CD4-positive, alpha-beta T cell (primary cell): ENCODE data around the gene XRCC3. TPM values are rescaled to one million over a fixed set of nuclear protein-coding genes. Genes with fewer than 3 reads are reported as not detected.

Experiments
- ATAC-seq: fragments of 200-7000 bp; cut with Tn5 transposase; one replicate; pipeline ENCODE4 v1.10.0; 2022; ENCODE audit warnings: mild to moderate bottlenecking; ENCODE audit not compliant: poor library complexity
- CTCF ChIA-PET: fragments of 350-600 bp; sonication (Branson Sonifier 250); formaldehyde crosslinking; loops from one replicate; lab custom pipeline; 2021; ENCODE audit warnings: antibody characterized with exemption, inconsistent platforms; lab: Charles Lee
- POLR2A ChIA-PET: fragments of 350-600 bp; sonication (Branson Sonifier 250); formaldehyde crosslinking; loops from one replicate; lab custom pipeline; 2021; ENCODE audit warnings: antibody characterized with exemption, inconsistent platforms; lab: Charles Lee
- DNase-seq, 14 experiments: peaks; one replicate each; pipeline ENCODE4 v3.0.0-alpha.2; 2013 to 2020; ENCODE audit warnings: mixed read lengths in 2 of 14
- H3K27ac ChIP-seq, 2 donors: one replicate each; pipeline versions ENCODE4 v1.5.1 to v1.7.0; 2013; ENCODE audit warnings: low read length in 2 of 2, low read depth in 1 of 2, mild to moderate bottlenecking in 1 of 2
- H3K27me3 ChIP-seq, 2 experiments: 1 replicate in 1 of 2; 2 replicates in 1 of 2; pipeline versions ENCODE4 v1.6.1 to v1.7.0; 2013; ENCODE audit warnings: low read length in 2 of 2, control low read depth in 1 of 2, mild to moderate bottlenecking in 1 of 2, moderate library complexity in 1 of 2; ENCODE audit not compliant: insufficient read depth in 2 of 2, control insufficient read depth in 1 of 2
- H3K36me3 ChIP-seq: one replicate; pipeline ENCODE4 v1.6.1; 2013; ENCODE audit warnings: low read length, control low read depth; ENCODE audit not compliant: insufficient read depth
- H3K4me1 ChIP-seq: one replicate; pipeline ENCODE4 v1.6.1; 2013; ENCODE audit warnings: low read length, control low read depth; ENCODE audit not compliant: insufficient read depth
- H3K4me3 ChIP-seq: one replicate; pipeline ENCODE4 v1.5.1; 2013; ENCODE audit warnings: mild to moderate bottlenecking, low read length, moderate library complexity
- H3K9me3 ChIP-seq, 2 experiments: 1 replicate in 1 of 2; 2 replicates in 1 of 2; pipeline versions ENCODE4 v1.6.1 to v1.7.0; 2013; ENCODE audit warnings: low read length in 2 of 2, mild to moderate bottlenecking in 2 of 2, control low read depth in 1 of 2, moderate library complexity in 1 of 2; ENCODE audit not compliant: control insufficient read depth in 1 of 2, insufficient read depth in 1 of 2
- H3K27ac Mint-ChIP-seq: one replicate; pipeline ENCODE4 v1.8.0; 2020; ENCODE audit warnings: mixed read lengths
- H3K27me3 Mint-ChIP-seq: one replicate; pipeline ENCODE4 v1.8.0; 2021; ENCODE audit warnings: mixed read lengths
- H3K36me3 Mint-ChIP-seq: one replicate; pipeline ENCODE4 v1.8.0; 2021; ENCODE audit warnings: low read depth, mixed read lengths
- H3K4me1 Mint-ChIP-seq: one replicate; pipeline ENCODE4 v1.8.0; 2021; ENCODE audit warnings: low read depth, mixed read lengths
- H3K4me3 Mint-ChIP-seq: one replicate; pipeline ENCODE4 v1.8.0; 2020; ENCODE audit warnings: mild to moderate bottlenecking, mixed read lengths
- H3K9me3 Mint-ChIP-seq: one replicate; pipeline ENCODE4 v1.8.0; 2020; ENCODE audit warnings: mixed read lengths
- CTCF ChIP-seq: fragments of 200-600 bp; IDR thresholded peaks from one replicate; pipeline ENCODE4 v1.8.0; 2022; ENCODE audit warnings: antibody characterized with exemption, mild to moderate bottlenecking
- intact Hi-C, 2 experiments: fragments of 100-400 bp; cut with DNase I in 1 of 2; cut with micrococcal nuclease in 1 of 2; formaldehyde crosslinking; loops; one replicate each; pipeline versions ENCODE4 v1.15.1 to v1.9.0; 2023 to 2025; cut with DNase I, micrococcal nuclease
- total RNA-seq, 174 experiments: library from RNA in 2 of 174; stranded (reverse) in 2 of 174; gene quantifications; one replicate each; pipeline ENCODE4 v1.2.3 and lab custom pipeline; 2021 to 2026

The XRCC3 gene
- total RNA-seq, 2 experiments from 2014 or later = 4.6 to 4.8 TPM

DNA sequence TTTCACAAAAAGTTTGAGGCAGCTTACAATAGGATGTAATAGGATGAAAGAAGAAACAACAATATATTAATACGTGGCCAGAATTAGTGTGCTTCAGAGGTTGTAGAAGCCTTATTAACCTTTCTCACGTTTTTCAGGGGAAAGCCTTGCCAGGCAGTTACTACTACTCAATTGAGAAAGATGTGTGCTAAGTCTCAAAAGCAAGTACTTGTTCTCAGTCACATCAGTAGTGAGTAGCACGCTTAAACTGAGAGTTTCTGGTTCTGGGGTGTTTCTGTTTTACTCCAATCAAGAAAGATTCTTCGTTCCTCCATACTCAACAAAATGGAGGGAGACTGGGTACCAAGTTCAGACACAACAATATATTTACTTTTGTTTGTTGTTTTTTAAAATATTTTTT is 47.6 kb downstream of the XRCC3 start:
- ChIA-PET CTCF (no interaction called here), POLR2A (interaction anchor here (0.6 kb wide), 1 partner anchor 53 kb away, joined by 3 read pairs; no protein-coding TSS in a partner anchor)
- no peak overlapping the region for H3K27ac ChIP-seq
- H3K36me3 ChIP-seq = peaks cover 64% of the 10 kb centered on the region
- no peak overlapping the region for H3K4me3 ChIP-seq
- Mint-ChIP-seq H3K36me3 (peaks cover 83% of the 10 kb centered on the region), H3K4me1 (no peaks in the 10 kb centered on the region), H3K4me3 (no peak overlapping the region), H3K27ac (no peak overlapping the region), H3K27me3 (no peaks in the 10 kb centered on the region), H3K9me3 (no peaks in the 10 kb centered on the region)
- DNase-seq = no peak
- intact Hi-C loops = no loop called here
- H3K27me3 ChIP-seq = no peaks in the 10 kb centered on the region
- H3K9me3 ChIP-seq = no peaks in the 10 kb centered on the region
- TF ChIP-seq CTCF = no peak
- H3K4me1 ChIP-seq = no peaks in the 10 kb centered on the region
- no peak for ATAC-seq

- DNase-seq (no peak), ATAC-seq (no peak)
- no peak overlapping the region for H3K27ac ChIP-seq
- H3K4me1 ChIP-seq = no peaks in the 10 kb centered on the region
- POLR2A ChIA-PET = no interaction called here
- Mint-ChIP-seq H3K27me3 (no peaks in the 10 kb centered on the region), H3K4me3 (no peak overlapping the region), H3K9me3 (no peaks in the 10 kb centered on the region), H3K36me3 (peaks cover 80% of the 10 kb centered on the region), H3K4me1 (no peaks in the 10 kb centered on the region), H3K27ac (no peak overlapping the region)
- TF ChIP-seq CTCF = no peak
- H3K36me3 ChIP-seq = peaks cover 64% of the 10 kb centered on the region
- CTCF ChIA-PET = no interaction called here
- no peaks in the 10 kb centered on the region for H3K27me3 ChIP-seq
- no peaks in the 10 kb centered on the region for H3K9me3 ChIP-seq
- H3K4me3 ChIP-seq = no peak overlapping the region
- intact Hi-C loops = no loop called here
Observed at GRCh38 chr14:103663506-103663905, 51.7 kb downstream of the XRCC3 start.

DNA sequence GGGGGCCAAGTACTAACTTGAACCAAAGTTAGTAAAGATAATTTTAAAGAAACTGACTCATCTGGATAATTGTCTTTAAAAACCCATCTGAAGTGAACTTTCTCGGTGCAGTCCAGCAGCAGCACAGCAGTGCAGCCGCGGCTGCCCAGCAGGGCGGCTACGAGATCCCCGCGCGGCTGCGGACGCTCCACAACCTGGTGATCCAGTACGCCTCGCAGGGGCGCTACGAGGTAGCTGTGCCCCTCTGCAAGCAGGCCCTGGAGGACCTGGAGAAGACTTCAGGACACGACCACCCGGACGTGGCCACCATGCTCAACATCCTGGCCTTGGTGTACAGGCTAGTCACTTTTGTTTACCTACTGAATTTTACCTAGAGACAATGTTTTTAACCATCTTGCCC is 52.7 kb downstream of the XRCC3 start:
- Mint-ChIP-seq H3K36me3 (peaks cover 79% of the 10 kb centered on the region), H3K27me3 (no peaks in the 10 kb centered on the region), H3K4me1 (no peaks in the 10 kb centered on the region), H3K4me3 (no peak overlapping the region), H3K27ac (no peak overlapping the region), H3K9me3 (no peaks in the 10 kb centered on the region)
- Histone ChIP-seq H3K9me3 (no peaks in the 10 kb centered on the region), H3K27ac (no peak overlapping the region), H3K4me3 (no peak overlapping the region), H3K36me3 (peaks cover 63% of the 10 kb centered on the region), H3K4me1 (no peaks in the 10 kb centered on the region), H3K27me3 (no peaks in the 10 kb centered on the region)
- ChIA-PET CTCF (no interaction called here), POLR2A (no interaction called here)
- ATAC-seq (no peak), DNase-seq (no peak)
- TF ChIP-seq CTCF = no peak
- intact Hi-C loops = no loop called here
